GM19395 (cell line): ENCODE results near the gene TMED1.
"Not testable (repeated sequence)": the region's sequence is repeated elsewhere in the genome, so short reads cannot be mapped to it uniquely, and the experiment has no call there.

Experiments
- ATAC-seq: cut with Tn5 transposase; IDR thresholded peaks from one replicate; pipeline ENCODE4 v1.9.1; 2021; ENCODE audit warnings: mild to moderate bottlenecking, moderate library complexity; ENCODE audit not compliant: unreplicated experiment

Gene TMED1

GRCh38 chr19:10835754-10836478 lies at the start of gene TMED1:
Gene TMED1, minus strand, starts transcription at chr19:10836212. Its CDS starts 21 bp downstream, at chr19:10836191.
- peak; percentile 78 for ATAC-seq

- no peak for ATAC-seq
These were observed 49.5 kb upstream of the TMED1 start for GRCh38 chr19:10885201-10886169.

- ATAC-seq, result no peak
These were observed 48.3 kb upstream of the TMED1 start for GRCh38 chr19:10884274-10884673.

- ATAC-seq, result no peak
These were observed 46.1 kb upstream of the TMED1 start for GRCh38 chr19:10882108-10882457.

- no peak for ATAC-seq
These were observed 45.5 kb upstream of the TMED1 start for GRCh38 chr19:10881403-10882107.

GRCh38 chr19:10878253-10878652 lies 42.2 kb upstream of the TMED1 start:
- no peak for ATAC-seq

GRCh38 chr19:10877608-10878007 lies 41.6 kb upstream of the TMED1 start:
- not testable (repeated sequence) for ATAC-seq

- peak; percentile 63 for ATAC-seq
These were observed 40.6 kb upstream of the TMED1 start for GRCh38 chr19:10876459-10877240.

- ATAC-seq, result no peak
These were observed 38.0 kb upstream of the TMED1 start for GRCh38 chr19:10874024-10874423.

DNA sequence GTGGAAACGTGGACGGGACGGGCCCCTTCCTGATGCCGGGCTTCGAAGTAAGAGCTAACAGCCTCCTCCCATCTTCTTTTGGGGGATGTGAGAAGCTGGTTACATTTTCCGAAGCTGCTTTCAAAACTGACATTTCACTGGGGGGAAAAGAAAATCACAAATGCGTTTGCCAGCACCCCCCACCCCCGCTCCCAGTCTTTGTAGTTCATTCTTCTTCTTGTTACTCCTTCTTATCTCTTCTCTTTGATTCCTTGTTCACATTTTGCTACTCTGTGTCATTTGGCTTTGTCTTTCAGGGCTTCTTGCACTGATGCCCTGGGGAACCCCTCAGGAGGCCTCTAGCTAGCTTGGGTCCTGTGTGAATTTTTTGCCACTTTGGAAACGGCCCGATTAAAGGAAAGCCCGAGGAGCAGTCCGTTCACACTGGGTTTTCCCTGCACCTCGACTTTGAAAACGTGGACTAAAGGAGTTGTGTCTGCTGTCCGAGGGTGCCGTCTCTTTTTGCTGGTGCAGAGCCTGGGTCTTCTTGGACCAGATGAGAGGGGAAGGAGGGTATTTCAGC lies 36.6 kb upstream of the TMED1 start:
- no peak for ATAC-seq

- no peak for ATAC-seq
These were observed 35.9 kb upstream of the TMED1 start for GRCh38 chr19:10871711-10872545.

DNA sequence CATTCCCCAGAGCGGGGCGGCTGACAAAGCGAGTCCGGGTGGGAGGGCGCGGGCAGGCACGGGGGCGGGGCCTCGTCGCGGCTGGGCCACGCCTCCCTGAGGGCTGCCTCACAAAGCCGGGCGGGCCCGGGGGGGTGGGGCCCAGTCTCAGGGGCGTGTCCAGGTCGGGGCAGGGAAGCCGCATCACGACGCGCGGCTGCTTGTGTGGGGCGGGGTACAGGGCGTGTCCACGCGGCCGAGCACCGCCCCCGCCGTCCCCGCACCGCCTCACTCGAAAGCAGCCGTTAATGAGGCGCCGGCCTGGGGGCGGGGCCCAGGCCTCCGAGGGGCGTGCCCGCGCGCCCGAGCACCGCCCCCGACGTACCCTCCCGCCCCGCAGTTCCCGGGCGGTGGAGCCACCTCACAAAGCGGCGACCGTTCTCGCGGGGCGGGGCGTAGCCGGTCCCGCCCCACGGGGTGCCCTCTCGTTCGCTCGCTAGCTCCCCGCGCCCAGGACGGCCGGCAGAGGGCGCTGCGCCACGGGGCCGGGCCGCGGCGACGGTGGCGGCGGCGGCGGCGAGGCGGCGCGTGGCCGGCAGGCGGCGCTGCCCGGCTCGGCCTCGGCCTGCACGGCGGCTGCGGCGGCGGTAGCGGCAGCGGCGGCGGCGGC lies 35.1 kb upstream of the TMED1 start, which contains the start of gene CARM1:
TSS of gene CARM1 (plus strand) at position 599 of the 649 bp plus-strand sequence. CDS start 150 bp downstream, outside the sequence.
- peak; percentile 70 for ATAC-seq

DNA sequence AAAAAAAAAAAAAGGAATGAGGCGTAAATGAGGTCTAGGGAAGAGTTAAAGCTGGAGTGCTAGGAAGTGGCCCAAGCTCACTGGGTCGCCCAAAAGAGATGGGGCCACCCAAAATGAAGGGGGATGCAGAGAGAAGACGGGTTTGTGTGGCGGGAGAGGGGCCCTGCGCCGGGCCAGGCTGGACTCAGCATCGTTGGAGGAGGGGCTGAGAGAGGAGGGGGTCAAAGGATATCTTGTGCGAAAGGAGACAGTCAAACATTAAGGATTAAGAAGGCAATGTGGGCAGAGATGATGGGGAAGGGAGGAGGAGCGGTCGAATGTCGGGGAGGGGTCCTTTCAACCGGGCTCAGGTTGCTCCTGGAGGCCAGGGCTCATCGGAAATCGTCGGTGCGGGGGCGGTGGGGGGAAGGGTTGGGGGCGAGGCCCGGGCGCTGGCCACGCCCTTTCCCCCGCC lies 34.5 kb upstream of the TMED1 start:
- ATAC-seq, result peak; percentile 6

DNA sequence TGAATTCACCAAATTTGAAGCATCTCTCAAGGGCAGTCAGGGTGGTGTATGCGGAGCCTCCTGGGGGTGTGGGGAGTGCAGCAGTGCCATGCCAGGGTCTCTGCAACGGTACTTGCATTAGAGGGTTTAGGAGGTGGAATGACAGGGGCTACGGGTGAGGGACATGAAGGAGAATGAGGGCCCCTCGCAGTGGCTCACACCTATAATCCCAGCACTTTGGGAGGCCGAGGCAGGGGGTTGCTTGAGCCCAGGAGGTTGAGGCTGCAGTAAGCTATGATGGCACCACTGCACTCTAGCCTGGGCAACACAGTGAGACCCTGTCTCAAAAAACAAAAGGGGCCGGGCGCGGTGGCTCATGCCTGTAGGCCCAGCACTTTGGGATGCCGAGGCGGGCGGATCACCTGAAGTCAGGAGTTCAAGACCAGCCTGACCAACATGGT lies 33.9 kb upstream of the TMED1 start:
- ATAC-seq, result not testable (repeated sequence)

- no peak for ATAC-seq
These were observed 33.0 kb upstream of the TMED1 start for GRCh38 chr19:10868872-10869547.

- no peak for ATAC-seq
These were observed 30.5 kb upstream of the TMED1 start for GRCh38 chr19:10866495-10866894.

GRCh38 chr19:10864538-10864899 lies 28.5 kb upstream of the TMED1 start:
- ATAC-seq, result no peak

GRCh38 chr19:10863107-10863717 lies 27.2 kb upstream of the TMED1 start:
- ATAC-seq, result no peak
